Measurements from ENCODE around the gene MYO3A. TPM values are rescaled to one million over a fixed set of nuclear protein-coding genes. Genes with fewer than 3 reads are reported as not detected.

The MYO3A gene
- total and polyA plus RNA-seq, 2 experiments from 2014 or later = 3.0 to 10.7 TPM

- Histone ChIP-seq H3F3A (replicated peaks; ENCODE audit: low read depth) (no peaks in the 10 kb centered on the region), H3K4me3 (no peak overlapping the region), H3K4me1 (ENCODE audit: insufficient read depth) (no peaks in the 10 kb centered on the region), H3K27me3 (ENCODE audit: insufficient read depth) (no peaks in the 10 kb centered on the region), H3K36me3 (ENCODE audit: insufficient read depth) (no peaks in the 10 kb centered on the region), H3K4me2 (no peak overlapping the region), H4K20me1 (replicated peaks; ENCODE audit: insufficient read depth) (no peaks in the 10 kb centered on the region), H2AFZ (no peak overlapping the region), H3K27ac (ENCODE audit: low read depth) (no peak overlapping the region), H3K79me2 (replicated peaks; ENCODE audit: insufficient read depth) (no peaks in the 10 kb centered on the region), H3K9me2 (ENCODE audit: insufficient read depth) (no peaks in the 10 kb centered on the region)
- DNase-seq (ENCODE audit: low spot score) (no peak), ATAC-seq (no peak)
- Mint-ChIP-seq H3K9me3 (no peaks in the 10 kb centered on the region), H3K27me3 (ENCODE audit: insufficient read depth, low read depth, poor library complexity) (peaks cover 4% of the 10 kb centered on the region), H3K27ac (no peak overlapping the region), H3K4me3 (no peak overlapping the region), H3K4me1 (no peaks in the 10 kb centered on the region), H3K36me3 (ENCODE audit: low read depth) (no peaks in the 10 kb centered on the region)
- TF ChIP-seq EZH2 (IDR thresholded peaks at IDR 0.05; ENCODE audit: low read depth, unreplicated experiment) (no peak), NANOG (IDR thresholded peaks at IDR 0.05; ENCODE audit: borderline replicate concordance) (no peak), ETS1 (IDR thresholded peaks at IDR 0.05) (no peak), CREB1 (CRISPR knock-in tag; IDR thresholded peaks at IDR 0.05; ENCODE audit: low read depth) (no peak), EZH2phosphoT487 (IDR thresholded peaks at IDR 0.05; ENCODE audit: unreplicated experiment) (no peak)
Observed at GRCh38 chr10:26254616-26255015, 320.6 kb downstream of the MYO3A start.

- no peaks in the 10 kb centered on the region for H3K4me1 Mint-ChIP-seq
- Histone ChIP-seq H3K36me3 (ENCODE audit: insufficient read depth) (no peaks in the 10 kb centered on the region), H3K4me3 (no peak overlapping the region), H3K4me2 (no peak overlapping the region), H3K9me2 (ENCODE audit: insufficient read depth) (no peaks in the 10 kb centered on the region), H2AFZ (no peak overlapping the region), H3K4me1 (ENCODE audit: insufficient read depth) (no peaks in the 10 kb centered on the region), H3K27me3 (ENCODE audit: insufficient read depth) (no peaks in the 10 kb centered on the region), H4K20me1 (replicated peaks; ENCODE audit: insufficient read depth) (no peaks in the 10 kb centered on the region), H3K27ac (ENCODE audit: low read depth) (no peak overlapping the region), H3F3A (replicated peaks; ENCODE audit: low read depth) (no peaks in the 10 kb centered on the region), H3K79me2 (replicated peaks; ENCODE audit: insufficient read depth) (no peaks in the 10 kb centered on the region)
- no peak for ATAC-seq
- DNase-seq (ENCODE audit: low spot score) = no peak
- H3K36me3 Mint-ChIP-seq (ENCODE audit: low read depth) = no peaks in the 10 kb centered on the region
- no peaks in the 10 kb centered on the region for H3K9me3 Mint-ChIP-seq
- H3K4me3 Mint-ChIP-seq = no peak overlapping the region
- H3K27ac Mint-ChIP-seq = no peak overlapping the region
- no peaks in the 10 kb centered on the region for H3K27me3 Mint-ChIP-seq (ENCODE audit: insufficient read depth, low read depth, poor library complexity)
- TF ChIP-seq ZNF462 (CRISPR knock-in tag; IDR thresholded peaks at IDR 0.05) (no peak), EZH2phosphoT487 (IDR thresholded peaks at IDR 0.05; ENCODE audit: unreplicated experiment) (no peak), JUNB (IDR thresholded peaks at IDR 0.05; ENCODE audit: unreplicated experiment) (no peak), NANOG (IDR thresholded peaks at IDR 0.05; ENCODE audit: borderline replicate concordance) (no peak), CREB1 (CRISPR knock-in tag; IDR thresholded peaks at IDR 0.05; ENCODE audit: low read depth) (no peak), EZH2 (IDR thresholded peaks at IDR 0.05; ENCODE audit: low read depth, unreplicated experiment) (no peak), REST (IDR thresholded peaks at IDR 0.05; ENCODE audit: unreplicated experiment) (no peak), STAT1 (IDR thresholded peaks at IDR 0.05; ENCODE audit: unreplicated experiment) (no peak), ZNF331 (CRISPR knock-in tag; IDR thresholded peaks at IDR 0.05; ENCODE audit: low read depth) (no peak)
Observed at GRCh38 chr10:26259341-26259740, 325.3 kb downstream of the MYO3A start.
